ENCODE results near the gene GATAD2B. TPM values are rescaled to one million over a fixed set of nuclear protein-coding genes. Genes with fewer than 3 reads are reported as not detected.
A peak's percentile ranks its signal among the peaks of the same experiment; 100 is the strongest.

GATAD2B gene
- total and polyA plus RNA-seq, 7 donors, result 3.4 to 53.1 (median 34.8) TPM

- H3K36me3 ChIP-seq (ENCODE audit: insufficient read depth in 1 of 2, low read depth in 1 of 2), result peaks cover 0 to 8% of the 10 kb centered on the region in 2 donors
- no peak for ATAC-seq
- intact Hi-C loops (cut with DNase I), result no loop called here
- H3K4me1 ChIP-seq, result peaks cover 17% of the 10 kb centered on the region
- peak overlapping the region; percentile 77 for H3K4me3 ChIP-seq
- WGBS, 3 donors, result 0 to 2% (median 2%) methylated on average over 8 of the region's 8 CpGs
- peak overlapping the region; percentile 92 for H3K27ac ChIP-seq
- no peaks in the 10 kb centered on the region for H3K9me3 ChIP-seq
- no peak for TF ChIP-seq CTCF (IDR thresholded peaks at IDR 0.05)
- DNase-seq, result peak; percentile 39 to 66
- no peaks in the 10 kb centered on the region for H3K27me3 ChIP-seq (ENCODE audit: insufficient read depth in 3 of 3, low read length in 2 of 3)
Observed at GRCh38 chr1:153968000-153968363, 45.2 kb upstream of the GATAD2B start.

GRCh38 chr1:153967107-153967999, 44.6 kb upstream of the GATAD2B start, which contains the start of gene CREB3L4:
Gene CREB3L4 (plus strand): TSS chr1:153967902. CDS start chr1:153968526, 624 bp downstream.
- no peaks in the 10 kb centered on the region for H3K9me3 ChIP-seq
- no peaks in the 10 kb centered on the region for H3K27me3 ChIP-seq (ENCODE audit: insufficient read depth in 3 of 3, low read length in 2 of 3)
- intact Hi-C loops (cut with DNase I), result no loop called here
- H3K4me1 ChIP-seq, result peaks cover 22% of the 10 kb centered on the region
- 0% methylated on average over 60 of the region's 60 CpGs for WGBS, 3 donors
- ATAC-seq, result peak; percentile 81 to 85 (median 84)
- peak within 1 kb of the TSS; percentile 77 for H3K4me3 ChIP-seq
- TF ChIP-seq CTCF (IDR thresholded peaks at IDR 0.05), result peak; percentile 24
- peak within 1 kb of the TSS; percentile 92 for H3K27ac ChIP-seq
- H3K36me3 ChIP-seq (ENCODE audit: insufficient read depth in 1 of 2, low read depth in 1 of 2), result peaks cover 0 to 2% of the 10 kb centered on the region in 2 donors
- DNase-seq, result peak; percentile 92 to 96

- ATAC-seq (peak in 3 of 4 donors; percentile 0 to 1 (median 1)), DNase-seq (peak; percentile 39 to 55)
- H3K4me1 ChIP-seq, result peaks cover 47% of the 10 kb centered on the region
Observed at GRCh38 chr1:153963850-153964331, 41.1 kb upstream of the GATAD2B start.

GRCh38 chr1:153963030-153963849, 40.5 kb upstream of the GATAD2B start, which contains the start of gene SLC39A1:
Gene SLC39A1 (minus strand): TSS chr1:153963537. CDS start chr1:153962715, 822 bp downstream.
- H3K27ac ChIP-seq, result peak within 1 kb of the TSS; percentile 90
- no peaks in the 10 kb centered on the region for H3K9me3 ChIP-seq
- peak; percentile 98 to 99 for DNase-seq
- H3K4me1 ChIP-seq, result peaks cover 47% of the 10 kb centered on the region
- ATAC-seq, result peak; percentile 76 to 80 (median 79)
- H3K36me3 ChIP-seq (ENCODE audit: insufficient read depth in 1 of 2, low read depth in 1 of 2), result peaks cover 4 to 22% of the 10 kb centered on the region in 2 donors
- no peak for TF ChIP-seq CTCF (IDR thresholded peaks at IDR 0.05)
- intact Hi-C loops (cut with DNase I), result no loop called here
- 0 to 1% (median 1%) methylated on average over 51 to 54 of the region's 54 CpGs for WGBS, 3 donors
- H3K27me3 ChIP-seq (ENCODE audit: insufficient read depth in 3 of 3, low read length in 2 of 3), result no peaks in the 10 kb centered on the region
- H3K4me3 ChIP-seq, result peak within 1 kb of the TSS; percentile 75

More at GRCh38 chr1:153963850-153964331, 41.1 kb upstream of the GATAD2B start:
- H3K27me3 ChIP-seq (ENCODE audit: insufficient read depth in 3 of 3, low read length in 2 of 3), result no peaks in the 10 kb centered on the region
- H3K4me3 ChIP-seq, result peak overlapping the region; percentile 75
- intact Hi-C loops (cut with DNase I), result no loop called here
- TF ChIP-seq CTCF (IDR thresholded peaks at IDR 0.05), result no peak
- no peaks in the 10 kb centered on the region for H3K9me3 ChIP-seq
- peaks cover 4 to 22% of the 10 kb centered on the region in 2 donors for H3K36me3 ChIP-seq (ENCODE audit: insufficient read depth in 1 of 2, low read depth in 1 of 2)
- WGBS, 3 donors, result 2 to 4% (median 3%) methylated on average over 22 of the region's 22 CpGs
- H3K27ac ChIP-seq, result peak overlapping the region; percentile 90

All from psoas muscle (tissue), 8 donors.